ENCODE data around the gene ZNF692.

- TF ChIP-seq CTCF (IDR thresholded peaks at IDR 0.05) (no peak), POLR2A (IDR thresholded peaks at IDR 0.05) (no peak)
Observed at GRCh38 chr1:248905662-248906008, 46.8 kb upstream of the ZNF692 start.

Measured in ovary (tissue), 3 donors.